Neural progenitor cell (in vitro differentiated cells): ENCODE results near the gene STKLD1. TPM values are rescaled to one million over a fixed set of nuclear protein-coding genes. Genes with fewer than 3 reads are reported as not detected.

Experiments
- DNase-seq: peaks from one replicate; pipeline ENCODE4 v3.0.0-alpha.2; 2016; ENCODE audit warnings: low spot score
- H2AFZ ChIP-seq: fragments of 200-600 bp; sonication (generic); replicated peaks from 2 replicates; pipeline ENCODE4 v1.6.1; 2016; ENCODE audit warnings: antibody characterized with exemption
- H3F3A ChIP-seq: fragments of 200-600 bp; sonication (generic); 2 replicates; pipeline ENCODE4 v1.6.1; 2016; ENCODE audit warnings: antibody characterized with exemption, low read depth
- H3K27ac ChIP-seq: fragments of 200-600 bp; sonication (generic); 2 replicates; pipeline ENCODE4 v1.5.1; 2016; ENCODE audit warnings: mild to moderate bottlenecking
- H3K27me3 ChIP-seq: fragments of 200-600 bp; sonication (generic); 2 replicates; pipeline ENCODE4 v1.6.1; 2016; ENCODE audit warnings: mild to moderate bottlenecking, moderate library complexity
- H3K36me3 ChIP-seq: fragments of 200-600 bp; sonication (generic); 2 replicates; pipeline ENCODE4 v1.5.1; 2016
- H3K4me1 ChIP-seq: fragments of 200-600 bp; sonication (generic); 2 replicates; pipeline ENCODE4 v1.6.1; 2016; ENCODE audit warnings: mixed run types
- H3K4me2 ChIP-seq: fragments of 200-600 bp; sonication (generic); 2 replicates; pipeline ENCODE4 v1.6.1; 2016
- H3K4me3 ChIP-seq: fragments of 200-600 bp; sonication (generic); 2 replicates; pipeline ENCODE4 v1.5.1; 2016
- H3K79me2 ChIP-seq: fragments of 200-600 bp; sonication (generic); 2 replicates; pipeline ENCODE4 v1.6.1; 2016; ENCODE audit warnings: low read depth
- H3K9ac ChIP-seq: fragments of 200-600 bp; sonication (generic); 2 replicates; pipeline ENCODE4 v1.6.1; 2016
- H3K9me3 ChIP-seq: fragments of 200-600 bp; sonication (generic); 2 replicates; pipeline ENCODE4 v1.5.1; 2016; ENCODE audit warnings: low read depth
- H4K20me1 ChIP-seq: fragments of 200-600 bp; sonication (generic); 2 replicates; pipeline ENCODE4 v1.6.1; 2016; ENCODE audit warnings: low read depth
- H3K27ac Mint-ChIP-seq: 3 replicates; pipeline ENCODE4 v1.8.0; 2021; ENCODE audit warnings: mixed read lengths
- H3K27me3 Mint-ChIP-seq: 2 replicates; pipeline ENCODE4 v1.8.0; 2022; ENCODE audit warnings: low read depth, mild to moderate bottlenecking, inconsistent platforms, moderate library complexity, mixed read lengths; ENCODE audit not compliant: insufficient read depth
- H3K36me3 Mint-ChIP-seq: 3 replicates; pipeline ENCODE4 v1.8.0; 2021; ENCODE audit warnings: mixed read lengths
- H3K4me1 Mint-ChIP-seq: 3 replicates; pipeline ENCODE4 v1.8.0; 2021; ENCODE audit warnings: mixed read lengths
- H3K4me3 Mint-ChIP-seq: 3 replicates; pipeline ENCODE4 v1.8.0; 2021; ENCODE audit warnings: mild to moderate bottlenecking, moderate library complexity, mixed read lengths
- H3K9me3 Mint-ChIP-seq: 3 replicates; pipeline ENCODE4 v1.8.0; 2020; ENCODE audit warnings: mixed read lengths
- CTCF ChIP-seq: fragments of 200-600 bp; sonication (generic); IDR thresholded peaks from 2 replicates; pipeline ENCODE4 v1.5.1; 2017; ENCODE audit warnings: antibody characterized with exemption, mild to moderate bottlenecking
- EZH2 ChIP-seq: fragments of 200-600 bp; sonication (generic); IDR thresholded peaks from 2 replicates; pipeline ENCODE4 v1.6.1; 2017; ENCODE audit warnings: antibody characterized with exemption, mild to moderate bottlenecking, moderate library complexity
- EZH2phosphoT487 ChIP-seq: fragments of 200-600 bp; sonication (generic); IDR thresholded peaks from 2 replicates; pipeline ENCODE4 v1.6.1; 2017; ENCODE audit warnings: antibody characterized with exemption
- total RNA-seq: library from RNA; depleted of rRNA; stranded (reverse); fragments of >200 nt; gene quantifications from 2 replicates; pipeline ENCODE4 v1.2.3, GENCODE V29; 2015; ENCODE audit warnings: low replicate concordance

The STKLD1 gene
- total RNA-seq, 1 donor from 2014 or later: 0.58 TPM

GRCh38 chr9:133415170-133415569 lies 39.0 kb downstream of the STKLD1 start:
- Histone ChIP-seq H3K4me1 (peaks cover 8% of the 10 kb centered on the region), H3K9ac (no peak overlapping the region), H4K20me1 (peaks cover 20% of the 10 kb centered on the region), H3K4me3 (no peak overlapping the region), H3K27me3 (no peaks in the 10 kb centered on the region), H3K36me3 (no peaks in the 10 kb centered on the region), H3F3A (peaks cover 20% of the 10 kb centered on the region), H3K4me2 (no peak overlapping the region), H2AFZ (no peak overlapping the region), H3K27ac (no peak overlapping the region), H3K79me2 (peaks cover 38% of the 10 kb centered on the region), H3K9me3 (no peaks in the 10 kb centered on the region)
- no peak overlapping the region for H3K4me3 Mint-ChIP-seq
- H3K27ac Mint-ChIP-seq: no peak overlapping the region
- no peak for DNase-seq
- H3K4me1 Mint-ChIP-seq: peaks cover 22% of the 10 kb centered on the region
- H3K36me3 Mint-ChIP-seq: peaks cover 6% of the 10 kb centered on the region
- peaks cover 2% of the 10 kb centered on the region for H3K27me3 Mint-ChIP-seq
- TF ChIP-seq EZH2 (no peak), CTCF (no peak), EZH2phosphoT487 (no peak)
- H3K9me3 Mint-ChIP-seq: no peaks in the 10 kb centered on the region

GRCh38 chr9:133417541-133418461 lies 41.6 kb downstream of the STKLD1 start, which contains the start of gene REXO4:
REXO4 (minus strand) TSS chr9:133418010; CDS start chr9:133417844, 166 bp downstream.
- Mint-ChIP-seq H3K27ac (peak within 1 kb of the TSS; percentile 95), H3K4me1 (peaks cover 32% of the 10 kb centered on the region), H3K9me3 (no peaks in the 10 kb centered on the region), H3K4me3 (peak within 1 kb of the TSS; percentile 92), H3K36me3 (peaks cover 2% of the 10 kb centered on the region), H3K27me3 (peaks cover 6% of the 10 kb centered on the region)
- Histone ChIP-seq H3K27me3 (no peaks in the 10 kb centered on the region), H4K20me1 (peaks cover 20% of the 10 kb centered on the region), H3F3A (peaks cover 20% of the 10 kb centered on the region), H3K36me3 (no peaks in the 10 kb centered on the region), H3K9me3 (no peaks in the 10 kb centered on the region), H3K4me1 (peaks cover 8% of the 10 kb centered on the region), H2AFZ (peak within 1 kb of the TSS; percentile 94), H3K4me3 (peak within 1 kb of the TSS; percentile 95), H3K4me2 (peak within 1 kb of the TSS; percentile 99), H3K27ac (peak within 1 kb of the TSS; percentile 98), H3K9ac (peak within 1 kb of the TSS; percentile 84), H3K79me2 (peaks cover 38% of the 10 kb centered on the region)
- TF ChIP-seq CTCF (no peak), EZH2 (peak; percentile 55)
- peak; percentile 95 for DNase-seq

- H4K20me1 ChIP-seq: peaks cover 18% of the 10 kb centered on the region
- H3K27me3 Mint-ChIP-seq: peaks cover 6% of the 10 kb centered on the region
- no peak for TF ChIP-seq EZH2
- no peak for TF ChIP-seq CTCF
- H3K27me3 ChIP-seq: no peaks in the 10 kb centered on the region
- H3K9me3 ChIP-seq: no peaks in the 10 kb centered on the region
- no peak for DNase-seq
- H3K79me2 ChIP-seq: peaks cover 38% of the 10 kb centered on the region
- no peak overlapping the region for H2AFZ ChIP-seq
- no peaks in the 10 kb centered on the region for H3K36me3 ChIP-seq
- H3K9me3 Mint-ChIP-seq: no peaks in the 10 kb centered on the region
- no peaks in the 10 kb centered on the region for H3K36me3 Mint-ChIP-seq
- H3K4me3 Mint-ChIP-seq: peak overlapping the region; percentile 92
- H3K9ac ChIP-seq: no peak overlapping the region
- no peak overlapping the region for H3K27ac ChIP-seq
- peak overlapping the region; percentile 99 for H3K4me2 ChIP-seq
- H3K27ac Mint-ChIP-seq: peak overlapping the region; percentile 95
- peaks cover 8% of the 10 kb centered on the region for H3K4me1 ChIP-seq
- H3F3A ChIP-seq: peaks cover 20% of the 10 kb centered on the region
- H3K4me3 ChIP-seq: peak overlapping the region; percentile 95
- H3K4me1 Mint-ChIP-seq: peaks cover 32% of the 10 kb centered on the region
These were observed 42.8 kb downstream of the STKLD1 start for GRCh38 chr9:133419005-133419404.
